ENCODE data around the gene SHMT1.
"Not testable (repeated sequence)": the region's sequence is repeated elsewhere in the genome, so short reads cannot be mapped to it uniquely, and the experiment has no call there.

SHMT1 gene

GRCh38 chr17:18363101-18364049 is at the start of gene SHMT1:
Gene SHMT1, minus strand, starts transcription at chr17:18363550. Its CDS starts 7,569 bp downstream, at chr17:18355981.
- DNase-seq, result peak; percentile 83

GRCh38 chr17:18412001-18412538 is 48.7 kb upstream of the SHMT1 start:
- DNase-seq, result not testable (repeated sequence)

- not testable (repeated sequence) for DNase-seq
Observed at GRCh38 chr17:18411377-18411864, 48.1 kb upstream of the SHMT1 start.

- DNase-seq, result not testable (repeated sequence)
Observed at GRCh38 chr17:18410736-18411135, 47.4 kb upstream of the SHMT1 start.

- not testable (repeated sequence) for DNase-seq
Observed at GRCh38 chr17:18409321-18409720, 46.0 kb upstream of the SHMT1 start.

GRCh38 chr17:18408906-18409305 is 45.6 kb upstream of the SHMT1 start:
- DNase-seq, result not testable (repeated sequence)

- not testable (repeated sequence) for DNase-seq
Observed at GRCh38 chr17:18403604-18404003, 40.3 kb upstream of the SHMT1 start.

- not testable (repeated sequence) for DNase-seq
Observed at GRCh38 chr17:18403166-18403565, 39.8 kb upstream of the SHMT1 start.

- not testable (repeated sequence) for DNase-seq
Observed at GRCh38 chr17:18401872-18402590, 38.7 kb upstream of the SHMT1 start.

GRCh38 chr17:18388728-18389127 is 25.4 kb upstream of the SHMT1 start:
- DNase-seq, result not testable (repeated sequence)

- DNase-seq, result not testable (repeated sequence)
Observed at GRCh38 chr17:18388266-18388665, 24.9 kb upstream of the SHMT1 start.

GRCh38 chr17:18387583-18387982 is 24.2 kb upstream of the SHMT1 start:
- not testable (repeated sequence) for DNase-seq

GRCh38 chr17:18384271-18384670 is 20.9 kb upstream of the SHMT1 start:
- DNase-seq, result not testable (repeated sequence)

- peak; percentile 21 for DNase-seq
Observed at GRCh38 chr17:18383079-18383481, 19.7 kb upstream of the SHMT1 start.

- no peak for DNase-seq
Observed at GRCh38 chr17:18382441-18383078, 19.2 kb upstream of the SHMT1 start.

- no peak for DNase-seq
Observed at GRCh38 chr17:18381953-18382245, 18.5 kb upstream of the SHMT1 start.

GRCh38 chr17:18381158-18381952 is 18.0 kb upstream of the SHMT1 start:
- DNase-seq, result no peak

GRCh38 chr17:18380471-18381157 is 17.3 kb upstream of the SHMT1 start:
- no peak for DNase-seq

GRCh38 chr17:18379246-18380146 is 16.1 kb upstream of the SHMT1 start:
- no peak for DNase-seq

GRCh38 chr17:18378614-18379013 is 15.3 kb upstream of the SHMT1 start:
- DNase-seq, result not testable (repeated sequence)

GRCh38 chr17:18378205-18378505 is 14.8 kb upstream of the SHMT1 start:
- DNase-seq, result no peak
